GM21619 (cell line): ENCODE measurements around the gene IGDCC3.
"Not testable (repeated sequence)": the region's sequence is repeated elsewhere in the genome, so short reads cannot be mapped to it uniquely, and the experiment has no call there.

ENCODE experiments used
- ATAC-seq: cut with Tn5 transposase; IDR thresholded peaks from one replicate; pipeline ENCODE4 v1.9.1; 2021; ENCODE audit not compliant: unreplicated experiment

IGDCC3 gene

DNA sequence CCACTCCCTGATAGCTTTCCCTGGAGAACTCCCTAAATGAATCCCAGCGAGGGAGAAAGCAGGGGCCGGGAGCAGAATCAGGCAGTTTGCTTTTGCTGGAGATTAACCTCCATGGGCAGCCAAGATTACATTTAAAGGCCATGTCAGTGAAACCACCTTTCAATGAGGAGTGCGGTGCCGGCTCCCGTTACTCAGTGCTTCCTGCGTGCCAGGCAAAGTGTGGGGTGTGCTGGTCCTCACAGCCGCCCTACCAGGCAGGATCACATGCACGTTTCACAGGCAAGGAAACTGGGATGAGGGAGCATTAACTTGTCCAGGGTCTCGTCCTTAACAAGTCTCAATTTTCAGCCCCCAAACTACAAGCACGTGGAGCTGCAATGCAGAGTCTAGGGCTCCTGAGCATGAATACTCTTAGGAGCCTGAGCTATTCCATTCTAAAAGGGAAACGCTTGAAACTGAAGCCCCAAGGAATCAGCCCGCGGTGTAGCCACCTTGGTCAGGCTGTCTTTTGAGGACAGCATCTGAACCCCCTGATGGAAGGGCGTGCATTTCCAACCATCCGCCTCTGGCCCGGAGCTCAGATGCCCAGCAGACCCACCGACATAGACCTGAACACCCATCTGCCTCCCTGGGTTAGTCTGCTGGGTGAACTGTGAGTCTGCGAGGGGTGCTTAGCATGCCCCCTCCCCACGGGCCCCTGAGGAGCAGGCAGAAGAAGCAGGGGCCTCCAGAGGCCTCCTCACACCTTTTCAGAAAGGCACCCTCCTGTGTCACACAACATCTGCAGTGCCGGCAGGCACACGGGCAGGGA is 5.6 kb downstream of the IGDCC3 start:
- ATAC-seq: no peak

DNA sequence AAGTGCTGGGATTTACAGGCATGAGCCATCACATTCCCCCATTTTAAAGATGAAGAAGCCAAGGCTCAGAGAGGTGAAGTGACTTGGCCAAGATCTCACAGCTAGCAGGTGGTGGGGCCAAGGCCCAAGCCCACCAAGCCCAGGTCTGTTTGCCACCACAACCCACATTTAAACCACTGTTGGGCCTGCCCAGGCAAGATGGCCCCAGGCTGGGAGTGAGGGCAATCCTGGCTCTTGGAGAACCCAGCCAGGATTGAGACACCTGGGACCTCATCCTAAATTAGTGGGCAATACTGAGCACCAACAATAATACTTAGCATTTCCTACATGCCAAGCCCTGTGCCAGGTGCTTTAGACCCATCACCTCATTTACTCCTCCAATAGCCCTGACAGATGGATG is 6.9 kb downstream of the IGDCC3 start:
- ATAC-seq: no peak

DNA sequence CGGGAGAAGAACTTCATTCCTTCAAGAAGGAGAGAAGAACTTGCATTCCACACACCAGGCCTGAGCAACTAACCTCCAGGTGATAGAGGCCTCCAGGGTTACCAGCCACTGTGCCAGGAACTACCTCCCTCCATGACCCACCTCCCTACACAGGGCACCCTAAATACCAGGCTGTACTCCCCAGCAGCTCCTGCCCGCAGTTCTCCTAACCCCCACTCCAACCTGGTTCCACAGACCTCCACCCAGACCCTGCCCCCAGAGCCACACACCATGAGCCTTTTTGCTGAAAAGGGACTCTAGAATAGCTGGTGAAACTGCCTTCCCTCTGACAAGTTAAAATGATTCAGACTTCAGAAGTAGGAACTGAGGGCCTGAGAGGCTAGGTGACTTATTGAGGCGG is 8.2 kb downstream of the IGDCC3 start:
- ATAC-seq: no peak

DNA sequence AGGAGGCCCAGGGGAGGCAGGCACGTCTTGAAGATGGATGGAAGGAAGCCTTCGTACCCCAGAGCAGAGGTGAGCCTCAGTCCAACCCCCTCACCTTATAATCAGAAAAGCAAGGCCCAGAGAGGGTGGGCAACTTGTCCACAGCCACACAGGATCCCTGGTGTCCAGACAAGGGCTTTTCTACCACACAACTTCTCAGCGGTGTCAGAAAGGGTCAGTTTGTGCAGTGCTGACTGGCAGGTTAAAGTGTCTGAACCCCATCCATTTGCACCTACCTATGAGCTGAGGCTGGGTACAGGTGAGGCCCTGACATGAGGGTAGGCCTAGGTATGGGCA is 8.6 kb downstream of the IGDCC3 start:
- no peak for ATAC-seq

DNA sequence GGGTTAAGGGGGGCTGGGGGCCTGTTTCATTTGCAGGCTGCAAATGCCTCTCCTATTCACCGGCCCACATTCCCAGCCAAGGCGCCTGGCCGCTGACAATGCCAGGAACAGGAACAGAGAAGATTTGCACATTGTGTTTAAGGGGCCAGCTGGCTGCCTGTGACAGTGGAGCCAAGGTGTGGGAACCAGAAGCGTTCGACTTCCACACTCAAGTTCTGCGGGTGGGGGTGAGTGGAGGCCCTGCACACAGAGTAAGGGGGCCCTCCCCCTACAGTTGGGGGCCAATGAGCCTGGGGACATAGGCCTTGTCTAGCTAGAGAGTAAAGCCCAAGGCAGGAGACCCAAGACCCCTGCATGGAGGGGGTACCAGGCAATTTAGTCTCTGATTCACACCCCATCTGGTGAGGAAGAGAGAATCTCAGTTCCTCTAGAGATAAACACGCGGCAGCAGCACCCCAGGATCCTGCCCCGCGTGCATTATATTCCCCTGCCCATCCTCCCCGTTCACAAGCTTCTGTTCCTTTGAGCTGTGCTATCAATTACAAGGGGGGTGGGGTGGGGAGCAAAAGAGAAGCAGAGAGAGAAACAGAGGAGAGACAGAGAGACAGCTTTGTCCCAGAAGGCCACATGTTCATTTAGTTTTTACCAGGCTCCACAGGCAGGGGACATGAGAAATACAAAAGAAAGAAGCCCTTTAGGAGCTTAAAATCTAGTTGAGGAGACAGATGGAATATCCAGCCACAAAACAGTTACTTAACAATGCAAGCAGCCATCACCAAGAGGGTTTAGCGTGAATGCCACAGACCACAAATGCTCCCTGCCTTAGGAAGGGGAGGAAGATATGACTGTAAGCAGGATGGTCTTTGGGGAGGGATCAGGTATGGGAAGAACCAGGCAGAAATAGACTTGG is 9.2 kb downstream of the IGDCC3 start:
- ATAC-seq: no peak

DNA sequence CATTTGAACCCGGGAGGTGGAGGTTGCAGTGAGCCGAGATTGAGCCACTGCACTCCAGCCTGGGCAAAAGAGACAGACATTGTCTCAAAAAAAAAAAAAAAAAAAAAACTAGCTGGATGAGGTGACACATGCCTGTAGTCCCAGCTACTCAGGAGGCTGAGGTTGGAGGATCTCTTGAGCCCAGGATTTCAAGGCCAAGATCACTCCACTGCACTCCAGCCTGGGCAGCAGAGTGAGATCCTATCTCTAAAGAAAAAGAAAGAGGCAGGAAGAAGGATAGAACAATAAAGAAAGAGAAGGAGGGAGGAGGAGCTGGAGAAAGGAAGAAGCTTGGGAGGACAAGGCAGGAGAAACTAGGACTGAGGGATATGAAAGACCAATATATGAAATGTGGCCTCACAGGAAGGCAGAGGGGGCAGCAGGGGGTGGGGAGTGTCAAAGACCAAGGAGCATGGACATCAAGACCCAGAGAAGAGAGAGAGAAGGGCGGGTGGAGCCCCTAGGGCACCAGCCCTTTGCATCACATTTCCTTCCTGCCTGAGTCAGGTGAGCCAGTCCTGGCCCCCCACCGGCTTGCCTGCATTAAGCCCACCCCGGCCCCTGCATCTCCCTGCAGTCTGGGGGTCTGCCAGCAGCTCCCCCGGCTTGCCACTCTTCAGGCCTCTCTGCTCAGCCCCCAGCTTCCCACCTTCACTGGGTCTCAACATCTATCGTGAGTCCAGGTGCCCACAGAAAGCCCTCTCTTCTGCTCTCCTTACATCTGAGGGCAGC is 11.5 kb downstream of the IGDCC3 start:
- no peak for ATAC-seq

DNA sequence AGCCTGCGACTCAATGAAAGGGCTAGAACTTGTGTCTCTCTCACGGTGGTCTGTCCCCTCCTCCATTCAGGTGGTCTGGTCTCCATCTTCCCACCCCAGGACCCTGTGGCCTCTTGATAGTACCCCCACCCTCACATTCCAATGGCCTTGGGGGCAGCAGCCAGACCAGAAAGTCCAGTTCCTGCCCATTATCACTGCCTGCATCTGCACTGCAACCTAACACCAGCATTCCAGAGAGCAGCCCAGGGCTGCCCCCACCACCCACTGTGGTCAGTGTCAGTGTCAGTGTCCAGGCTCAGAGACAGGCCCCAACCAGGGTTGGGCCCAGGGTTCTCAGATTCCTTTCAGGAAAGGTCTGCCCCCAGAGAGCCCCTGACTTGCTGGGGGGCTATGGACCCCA is 12.6 kb downstream of the IGDCC3 start:
- ATAC-seq: no peak

DNA sequence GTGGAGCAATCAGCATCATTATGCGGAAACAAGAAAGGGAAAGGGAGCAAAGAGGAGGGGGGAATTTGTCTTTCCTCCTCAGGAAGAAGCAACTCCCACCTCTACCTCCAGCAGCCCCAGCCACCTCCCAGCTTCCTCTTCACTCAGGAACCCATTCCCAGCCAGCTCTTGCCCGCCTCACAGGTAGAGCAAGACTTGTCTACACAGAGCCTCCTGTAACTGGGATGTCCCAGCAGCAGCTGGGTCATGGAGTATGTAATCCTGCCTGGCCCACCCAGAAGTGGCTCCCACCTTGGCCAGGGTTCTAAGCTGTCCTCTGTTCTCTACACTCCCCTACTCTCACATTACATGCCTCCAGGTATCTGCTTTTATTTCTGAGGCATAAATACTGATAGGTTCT is 14.0 kb downstream of the IGDCC3 start:
- no peak for ATAC-seq

DNA sequence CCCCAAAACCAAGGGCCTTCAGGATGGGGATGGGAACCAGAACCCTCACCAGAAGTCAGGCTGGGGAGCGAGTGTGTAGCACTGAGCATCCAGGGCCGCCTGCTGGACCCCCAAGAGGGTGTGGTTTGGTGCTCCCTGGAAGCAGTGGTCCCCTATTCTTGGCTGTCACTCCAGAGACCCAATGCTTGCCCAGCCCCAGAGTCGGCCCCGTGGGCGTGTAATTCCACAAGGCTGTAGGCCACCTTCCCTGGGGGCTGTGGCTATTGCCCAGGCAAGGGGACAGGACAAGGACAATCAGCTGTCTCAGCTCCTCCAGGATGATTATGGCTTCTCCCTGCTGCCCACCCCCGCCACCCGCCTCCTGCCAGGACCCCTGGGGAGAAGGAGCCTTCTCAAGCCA is 14.5 kb downstream of the IGDCC3 start:
- ATAC-seq: no peak

DNA sequence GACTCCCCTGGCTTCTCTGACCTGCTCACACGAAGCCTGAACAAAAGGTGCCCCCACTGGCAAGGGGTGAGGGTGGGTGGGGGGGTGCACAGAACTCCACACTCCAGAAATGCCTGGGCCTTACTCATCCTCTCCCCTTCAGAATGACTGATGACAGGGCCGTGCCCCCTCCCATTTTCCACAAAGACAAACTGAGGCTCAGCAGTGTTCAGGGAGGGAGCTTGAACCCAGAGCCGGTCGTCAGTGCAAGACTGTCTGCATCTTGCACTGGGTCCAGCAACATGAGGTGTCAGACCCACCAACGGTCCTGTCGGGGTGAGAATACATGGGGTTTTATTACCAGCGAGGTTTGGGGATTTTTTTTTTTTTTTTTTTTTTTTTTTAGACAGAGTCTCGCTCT is 15.3 kb downstream of the IGDCC3 start:
- no peak for ATAC-seq

DNA sequence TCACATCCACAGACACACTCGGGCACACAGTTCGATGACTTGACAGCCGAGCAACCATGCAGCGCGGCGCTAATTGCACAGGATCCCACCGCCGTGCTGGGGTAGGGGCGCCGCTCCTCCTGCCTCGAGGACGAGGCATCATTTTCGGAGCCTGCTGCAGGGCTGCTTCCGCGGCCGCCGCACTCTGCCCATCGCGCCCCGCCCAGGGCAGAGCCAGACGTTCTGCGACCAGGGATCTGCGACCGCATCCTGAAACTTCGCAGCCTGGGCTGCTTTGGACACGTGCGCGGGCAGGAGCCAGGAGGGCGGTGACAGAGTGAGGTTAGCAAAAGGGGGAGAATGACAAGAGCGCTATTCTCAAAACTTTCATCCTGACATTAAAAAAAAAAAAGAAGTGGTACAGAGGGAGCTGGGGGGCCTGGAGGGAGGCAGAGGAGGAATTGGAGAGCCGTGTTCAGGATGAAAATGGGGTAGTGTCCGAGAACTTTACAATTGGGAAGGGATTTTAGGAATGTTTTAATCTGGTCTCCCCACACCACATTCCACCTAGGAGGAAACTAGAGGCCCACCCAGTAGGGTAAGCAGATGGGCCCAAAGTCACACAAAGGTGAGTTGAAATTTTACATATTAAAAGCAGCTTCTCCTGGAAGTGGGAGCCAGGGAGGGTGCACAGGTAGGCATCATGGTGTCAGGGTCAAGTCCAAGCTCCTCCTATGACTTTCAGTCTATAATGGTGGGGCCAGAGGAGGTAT is 15.9 kb downstream of the IGDCC3 start:
- no peak for ATAC-seq

DNA sequence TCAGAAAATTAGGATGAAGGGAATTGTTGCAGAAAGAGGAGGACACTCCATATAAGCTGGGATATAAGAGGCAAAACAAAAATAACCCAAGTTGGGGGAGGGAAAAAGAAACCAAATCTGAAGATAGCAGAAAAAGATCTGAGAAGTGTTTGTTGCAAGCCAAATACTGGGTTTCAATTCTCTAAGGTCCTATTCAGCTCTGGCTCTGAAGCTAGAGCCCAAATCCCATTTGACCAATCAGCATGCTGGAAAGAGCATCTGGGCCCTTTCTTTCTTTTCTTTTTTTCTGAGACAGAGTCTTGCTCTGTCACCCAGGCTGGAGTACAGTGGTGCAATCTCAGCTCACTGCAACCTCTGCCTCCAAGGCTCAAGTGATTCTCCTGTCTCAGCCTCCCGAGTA is 17.3 kb downstream of the IGDCC3 start:
- ATAC-seq: no peak

DNA sequence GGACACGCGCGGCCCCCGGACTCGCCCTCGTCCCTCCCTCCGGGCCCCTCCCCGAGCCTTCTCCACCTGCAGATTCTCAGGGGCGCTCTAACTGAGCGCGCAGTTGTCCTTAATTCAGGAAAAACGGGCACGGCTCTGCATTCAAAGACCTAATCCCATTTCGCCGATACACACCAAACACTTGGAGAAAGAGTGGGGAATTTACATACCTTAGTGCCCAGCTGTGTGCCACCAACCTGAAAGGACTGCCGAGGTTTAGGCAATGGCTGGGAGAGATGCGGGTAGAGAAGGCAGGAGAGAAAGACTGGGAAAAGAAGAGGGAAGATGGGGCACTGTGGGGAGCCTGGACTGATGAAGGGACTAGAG is 21.8 kb downstream of the IGDCC3 start:
- no peak for ATAC-seq

DNA sequence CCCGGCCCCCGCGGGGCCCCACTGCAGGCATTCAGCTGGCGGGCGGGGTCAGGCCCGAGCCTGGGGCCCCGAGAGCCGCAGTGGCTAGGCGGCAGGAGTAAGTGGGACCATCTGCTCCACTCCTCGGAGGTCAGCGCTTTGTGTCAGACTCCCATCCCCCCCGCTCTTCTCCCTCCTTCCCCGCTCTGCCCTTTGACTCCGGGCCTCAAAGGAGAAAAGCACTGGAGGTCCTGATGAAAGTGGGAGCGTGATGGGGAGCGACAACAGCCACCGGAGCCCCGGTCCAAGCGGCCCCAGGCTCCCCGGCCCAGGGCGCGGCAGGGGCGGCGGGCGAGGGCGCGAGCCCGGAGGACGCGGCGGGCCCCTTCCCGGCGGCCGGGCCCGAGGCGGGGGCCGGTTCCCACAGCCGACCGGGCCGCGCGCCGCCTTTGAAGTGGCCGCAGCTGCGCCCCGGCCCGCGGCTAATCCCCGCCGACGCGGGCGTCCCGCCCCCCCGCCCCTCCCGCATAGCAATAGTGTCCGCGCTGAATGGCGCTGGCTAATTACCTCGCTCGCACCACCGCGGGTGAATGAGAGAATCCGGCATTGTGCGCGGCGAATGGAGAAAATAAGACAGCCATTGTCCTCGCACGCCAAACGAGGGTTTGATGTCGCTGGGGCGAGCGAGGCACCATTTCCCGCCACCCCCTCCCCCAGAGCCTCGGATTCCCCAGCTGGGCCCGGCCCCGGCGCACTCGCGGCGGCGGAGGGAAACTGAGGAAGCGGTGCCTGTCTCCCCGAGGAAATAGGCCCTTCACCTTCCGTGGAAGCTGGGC is 22.4 kb downstream of the IGDCC3 start:
- no peak for ATAC-seq

DNA sequence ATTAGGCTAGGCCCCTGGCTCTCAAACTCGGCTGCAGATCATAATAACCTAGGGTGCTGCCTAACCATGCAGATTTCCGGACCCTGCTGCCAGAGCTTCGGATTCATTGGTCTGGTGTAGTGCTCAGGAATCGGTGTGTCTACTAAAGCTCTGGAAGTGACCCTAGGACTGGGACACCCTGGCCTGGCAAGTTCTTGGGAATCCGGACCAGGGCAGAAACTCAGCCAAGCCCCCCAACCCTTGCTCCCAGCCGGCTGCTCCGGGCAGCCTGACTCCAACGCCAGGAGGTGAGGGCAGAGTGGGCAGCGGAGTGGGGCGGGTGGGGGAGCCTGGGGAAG is 23.0 kb downstream of the IGDCC3 start:
- no peak for ATAC-seq

DNA sequence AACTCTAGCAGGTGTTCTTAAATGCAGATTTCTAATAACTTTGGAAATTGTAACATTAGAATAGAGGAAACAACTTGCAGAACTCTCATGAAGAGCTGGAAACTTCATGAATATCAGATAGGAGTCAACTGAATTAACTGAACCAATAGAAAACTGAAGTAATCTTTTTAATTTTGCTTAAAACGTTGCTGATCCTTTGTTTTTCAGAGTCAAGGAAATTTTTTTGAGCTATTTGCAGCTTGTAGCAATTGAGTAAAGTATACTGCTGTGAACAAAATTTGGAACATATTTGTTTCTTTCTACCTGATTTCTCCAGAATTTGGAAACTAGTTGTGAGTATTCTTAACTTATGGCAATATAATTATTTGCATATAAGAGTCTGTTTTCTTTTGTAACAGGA is 25.8 kb downstream of the IGDCC3 start:
- not testable (repeated sequence) for ATAC-seq

DNA sequence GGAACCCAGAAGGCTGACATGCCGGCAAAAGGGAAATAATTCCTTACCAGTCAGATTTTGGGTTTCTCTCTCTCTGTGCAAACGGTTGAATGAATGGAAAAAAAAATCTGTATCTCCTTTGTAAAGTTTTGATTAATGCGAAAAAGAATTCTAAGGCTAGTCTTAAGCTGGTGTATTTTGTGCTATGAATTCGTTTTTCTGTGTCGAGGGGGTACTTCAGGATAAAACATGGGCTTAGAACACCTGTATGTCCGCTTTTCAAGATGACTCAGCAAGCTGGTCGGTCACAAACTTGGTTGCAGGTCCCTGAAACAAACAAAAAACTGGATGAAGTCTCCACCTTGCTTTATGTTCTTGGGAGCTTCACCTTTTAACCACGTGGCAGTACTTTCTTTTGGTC is 28.5 kb downstream of the IGDCC3 start:
- ATAC-seq: no peak

DNA sequence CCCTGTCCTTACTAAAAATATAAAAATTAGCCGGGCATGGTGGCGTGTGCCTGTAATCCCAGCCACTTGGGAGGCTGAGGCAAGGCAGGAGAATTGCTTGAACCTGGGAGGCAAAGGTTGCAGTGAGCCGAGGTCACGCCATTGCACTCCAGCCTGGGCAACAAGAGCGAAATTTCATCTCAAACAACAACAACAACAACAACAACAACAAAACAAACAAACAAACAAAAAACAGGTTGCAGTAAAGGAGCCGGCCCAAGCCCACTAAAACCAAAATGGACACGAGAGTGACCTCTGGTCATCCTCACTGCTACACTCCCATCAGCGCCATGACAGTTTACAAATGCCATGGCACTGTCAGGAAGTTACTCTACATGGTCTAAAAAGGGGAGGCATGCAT is 30.0 kb downstream of the IGDCC3 start:
- not testable (repeated sequence) for ATAC-seq

DNA sequence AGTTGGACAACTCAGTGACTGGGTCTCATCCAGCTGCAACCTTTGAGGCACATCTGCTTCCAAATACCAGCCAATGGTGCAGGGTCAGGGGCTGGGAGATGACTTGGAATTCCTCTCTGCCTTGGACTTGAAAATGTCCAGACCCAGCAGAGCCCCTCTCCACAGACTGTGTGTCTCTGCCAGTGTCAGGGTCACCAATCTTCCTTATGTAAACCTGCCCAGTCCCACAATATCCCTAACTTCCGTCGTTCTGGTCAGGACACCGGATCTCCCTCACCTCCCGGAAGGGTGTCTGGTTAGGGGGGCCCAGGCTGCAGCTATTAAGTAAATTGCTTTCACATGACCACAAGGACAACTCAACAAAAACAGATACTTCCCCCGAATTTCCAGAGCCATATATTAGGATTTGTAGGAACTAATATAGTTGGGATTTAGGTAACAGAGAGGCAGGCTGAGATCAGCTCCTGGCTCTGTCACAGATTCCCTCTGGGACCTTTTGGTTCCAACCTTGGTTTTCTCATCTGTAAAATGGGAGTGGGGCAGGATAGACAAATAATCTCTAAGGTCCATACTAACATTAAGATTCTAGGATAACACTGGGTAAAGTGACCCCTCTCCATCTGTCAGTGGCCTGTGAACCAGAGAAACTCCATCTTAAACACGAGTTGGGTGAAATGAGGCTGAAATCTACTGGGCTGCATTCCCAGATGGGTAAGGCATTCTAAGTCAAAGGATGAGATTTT is 30.8 kb downstream of the IGDCC3 start:
- ATAC-seq: no peak

DNA sequence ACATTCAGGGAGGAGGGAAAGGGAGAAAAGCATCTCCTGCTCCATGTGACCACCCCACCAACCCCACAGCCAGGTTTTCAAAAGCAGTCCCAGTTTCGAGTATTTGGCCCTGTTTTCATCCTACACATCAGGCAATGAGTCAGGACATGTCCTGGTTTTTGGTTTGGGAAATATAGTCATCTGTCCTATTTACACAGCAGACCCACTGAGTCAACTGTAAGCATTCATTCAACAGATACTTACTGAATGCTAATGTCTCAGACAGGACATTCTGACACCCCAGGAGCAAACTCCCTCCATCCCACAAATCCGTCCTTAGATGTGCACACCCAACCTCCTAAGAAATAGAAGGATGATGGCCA is 32.9 kb downstream of the IGDCC3 start:
- no peak for ATAC-seq
